Pancreas (tissue), 10 donors: ENCODE measurements around the gene LATS2. TPM values are rescaled to one million over a fixed set of nuclear protein-coding genes. Genes with fewer than 3 reads are reported as not detected.

ENCODE experiments used
- ATAC-seq, 4 donors: fragments of 200-7000 bp; cut with Tn5 transposase; one replicate each; pipeline versions ENCODE4 v1.8.0 to v1.9.1; 2020; ENCODE audit warnings: mild to moderate bottlenecking in 4 of 4, moderate library complexity in 4 of 4
- DNase-seq, 6 donors: peaks; one replicate each; pipeline ENCODE4 v3.0.0-alpha.2; 2020
- FAIRE-seq: peaks from 2 replicates; lab custom pipeline; 2012; peaks lifted over from hg19 to GRCh38; lab: Jason Lieb, UNC
- H3K27ac ChIP-seq, 4 donors: fragments of 200-600 bp; sonication (generic); 1 replicate in 3 of 4; 2 replicates in 1 of 4; pipeline versions ENCODE4 v1.5.0 to v1.8.0; 2020
- H3K27me3 ChIP-seq, 4 donors: fragments of 200-600 bp; one replicate each; pipeline ENCODE4 v1.8.0; 2021
- H3K36me3 ChIP-seq, 3 donors: fragments of 200-600 bp; sonication (generic) in 1 of 3; one replicate each; pipeline versions ENCODE4 v1.5.0 to v1.8.0; 2020 to 2021
- H3K4me1 ChIP-seq, 3 donors: fragments of 200-600 bp; one replicate each; pipeline ENCODE4 v1.8.0; 2021
- H3K4me3 ChIP-seq, 4 donors: fragments of 200-600 bp; sonication (generic) in 2 of 4; one replicate each; pipeline versions ENCODE4 v1.5.0 to v1.8.0; 2020 to 2021
- H3K9me3 ChIP-seq, 4 donors: fragments of 200-600 bp; one replicate each; pipeline ENCODE4 v1.8.0; 2021
- CTCF ChIP-seq, 4 donors: fragments of 200-600 bp; sonication (generic) in 3 of 4; IDR thresholded peaks; one replicate each; pipeline versions ENCODE4 v1.5.0 to v1.8.0; 2021; ENCODE audit warnings: antibody characterized with exemption in 4 of 4
- WGBS, 2 donors: extraction: QIAGEN DNeasy Blood & Tissue Kit; methylation state at CpG; one replicate each; pipeline ENCODE4 v1.1.7; 2013; 5-methylcytosine and 5-hydroxymethylcytosine counted together
- intact Hi-C, 3 donors: fragments of 100-400 bp; cut with DNase I; formaldehyde crosslinking; loops; one replicate each; pipeline versions ENCODE4 v1.11.1 to v1.14.2; 2022
- polyA plus RNA-seq, 2 donors: library from polyadenylated mRNA; stranded (reverse); fragments of 200-250 nt; gene quantifications; one replicate each; pipeline ENCODE4 v1.2.3, GENCODE V29; 2013
- total RNA-seq, 6 donors: library from RNA; stranded (reverse); fragmentation: NEBNext Ultra II Directional in 4 of 6; extraction: Animal tissue kit (Norgen Biotek cat#: 25700) in 4 of 6; gene quantifications; one replicate each; pipeline versions ENCODE4 v1.2.1 to v1.2.4, GENCODE V29; 2021 to 2023
- donor health status: healthy with polysubstance abuse.
- donor health status: DM: no; HTN: no; CAD: no; lungs with moderate emphysema.
- donor health status: DM: no; HTN: no; CAD: no.
- donor health status: control.
- donor health status: control.
- donor health status: Bipolar disorder and iron deficiency.
- donor health status: DM: yes; HTN: yes; CAD: no.
- donor health status: DM: no; HTN: no; CAD: no.
- donor health status: DM: no; HTN: no; CAD: no.
- donor health status: DM: yes; HTN: yes; CAD: no.

The LATS2 gene
- total and polyA plus RNA-seq, 8 donors, result 3.8 to 12.5 (median 7.1) TPM

GRCh38 chr13:21039097-21039800 is 22.1 kb downstream of the LATS2 start:
- Histone ChIP-seq H3K27ac (peak overlapping the region in 2 of 4 donors; percentile 23 to 45), H3K9me3 (no peaks in the 10 kb centered on the region), H3K27me3 (no peaks in the 10 kb centered on the region), H3K4me1 (peaks cover 2 to 14% (median 11%) of the 10 kb centered on the region in 3 donors), H3K36me3 (no peaks in the 10 kb centered on the region), H3K4me3 (no peak overlapping the region)
- FAIRE-seq (no peak), ATAC-seq (no peak), DNase-seq (no peak)
- 66 to 72% methylated on average over 6 of the region's 6 CpGs for WGBS, 2 donors
- intact Hi-C loops, result no loop called here
- TF ChIP-seq CTCF (IDR thresholded peaks at IDR 0.05), result no peak

GRCh38 chr13:21037656-21038055 is 23.7 kb downstream of the LATS2 start:
- no peak for TF ChIP-seq CTCF (IDR thresholded peaks at IDR 0.05)
- 81 to 85% methylated on average over 8 of the region's 8 CpGs for WGBS, 2 donors
- DNase-seq (no peak), ATAC-seq (no peak), FAIRE-seq (no peak)
- Histone ChIP-seq H3K4me1 (peaks cover 8 to 22% (median 21%) of the 10 kb centered on the region in 3 donors), H3K27ac (peak overlapping the region in 1 of 4 donors; percentile 1), H3K4me3 (no peak overlapping the region), H3K9me3 (no peaks in the 10 kb centered on the region), H3K27me3 (no peaks in the 10 kb centered on the region), H3K36me3 (no peaks in the 10 kb centered on the region)
- intact Hi-C loops, result no loop called here

- Histone ChIP-seq H3K4me1 (peaks cover 18 to 29% (median 29%) of the 10 kb centered on the region in 3 donors), H3K9me3 (no peaks in the 10 kb centered on the region), H3K36me3 (no peaks in the 10 kb centered on the region), H3K27me3 (no peaks in the 10 kb centered on the region), H3K4me3 (no peak overlapping the region), H3K27ac (peak overlapping the region; percentile 83 to 92 (median 88))
- DNase-seq (no peak), ATAC-seq (no peak), FAIRE-seq (no peak)
- WGBS, 2 donors, result 63 to 69% methylated on average over 5 of the region's 5 CpGs
- intact Hi-C loops, result no loop called here
- TF ChIP-seq CTCF (IDR thresholded peaks at IDR 0.05), result no peak
Measured at GRCh38 chr13:21035498-21035897, 25.9 kb downstream of the LATS2 start.

- H3K36me3 ChIP-seq, result no peaks in the 10 kb centered on the region
- peak in 2 of 4 donors; percentile 6 to 31 for ATAC-seq
- TF ChIP-seq CTCF (IDR thresholded peaks at IDR 0.05), result no peak
- H3K4me1 ChIP-seq, result peaks cover 18 to 29% (median 29%) of the 10 kb centered on the region in 3 donors
- no peaks in the 10 kb centered on the region for H3K9me3 ChIP-seq
- H3K27me3 ChIP-seq, result no peaks in the 10 kb centered on the region
- intact Hi-C loops, result no loop called here
- H3K27ac ChIP-seq, result peak overlapping the region; percentile 83 to 92 (median 88)
- 61 to 63% methylated on average over 8 of the region's 8 CpGs for WGBS, 2 donors
- DNase-seq, result no peak
- H3K4me3 ChIP-seq, result no peak overlapping the region
- no peak for FAIRE-seq
Measured at GRCh38 chr13:21034603-21035191, 26.7 kb downstream of the LATS2 start.
